ENCODE measurements around the gene KCTD21. TPM values are rescaled to one million over a fixed set of nuclear protein-coding genes. Genes with fewer than 3 reads are reported as not detected.

The KCTD21 gene
- total RNA-seq, 2 donors from 2014 or later: 7.5 to 9.2 TPM

GRCh38 chr11:78161962-78162371 is 26.5 kb downstream of the KCTD21 start:
- no peak for TF ChIP-seq CTCF (IDR thresholded peaks at IDR 0.05)
- DNase-seq: no peak
- H3K27ac ChIP-seq: no peak overlapping the region

GRCh38 chr11:78161346-78161745 is 27.1 kb downstream of the KCTD21 start:
- Histone ChIP-seq H3K27me3 (no peaks in the 10 kb centered on the region), H3K4me1 (no peaks in the 10 kb centered on the region), H3K9me3 (no peaks in the 10 kb centered on the region), H3K27ac (no peak overlapping the region), H3K4me3 (no peak overlapping the region), H3K9ac (ENCODE audit: low read depth in 2 of 2, low read length in 2 of 2) (no peak overlapping the region), H3K36me3 (no peaks in the 10 kb centered on the region)
- TF ChIP-seq CTCF (IDR thresholded peaks at IDR 0.05): no peak
- intact Hi-C loops (cut with DNase I): no loop called here
- no peak for DNase-seq

More at GRCh38 chr11:78161962-78162371, 26.5 kb downstream of the KCTD21 start:
- Histone ChIP-seq H3K36me3 (no peaks in the 10 kb centered on the region), H3K4me1 (no peaks in the 10 kb centered on the region), H3K9ac (ENCODE audit: low read depth in 2 of 2, low read length in 2 of 2) (no peak overlapping the region), H3K4me3 (no peak overlapping the region), H3K9me3 (no peaks in the 10 kb centered on the region), H3K27me3 (no peaks in the 10 kb centered on the region)
- intact Hi-C loops (cut with DNase I): no loop called here

- DNase-seq: no peak
- intact Hi-C loops (cut with DNase I): no loop called here
- TF ChIP-seq CTCF (IDR thresholded peaks at IDR 0.05): no peak
- Histone ChIP-seq H3K9me3 (no peaks in the 10 kb centered on the region), H3K4me3 (no peak overlapping the region), H3K27me3 (no peaks in the 10 kb centered on the region), H3K9ac (ENCODE audit: low read depth in 2 of 2, low read length in 2 of 2) (no peak overlapping the region), H3K36me3 (no peaks in the 10 kb centered on the region), H3K27ac (no peak overlapping the region), H3K4me1 (no peaks in the 10 kb centered on the region)
Observed at GRCh38 chr11:78160557-78160956, 27.9 kb downstream of the KCTD21 start.

GRCh38 chr11:78158987-78159652 is 29.3 kb downstream of the KCTD21 start:
- no peaks in the 10 kb centered on the region for H3K9me3 ChIP-seq
- H3K27me3 ChIP-seq: no peaks in the 10 kb centered on the region
- no peak for DNase-seq
- no peak overlapping the region for H3K4me3 ChIP-seq
- no peaks in the 10 kb centered on the region for H3K36me3 ChIP-seq
- intact Hi-C loops (cut with DNase I): no loop called here
- TF ChIP-seq CTCF (IDR thresholded peaks at IDR 0.05): no peak
- H3K4me1 ChIP-seq: no peaks in the 10 kb centered on the region
- no peak overlapping the region for H3K27ac ChIP-seq
- no peak overlapping the region for H3K9ac ChIP-seq (ENCODE audit: low read depth in 2 of 2, low read length in 2 of 2)

- TF ChIP-seq CTCF (IDR thresholded peaks at IDR 0.05): no peak
- Histone ChIP-seq H3K4me3 (no peak overlapping the region), H3K9me3 (no peaks in the 10 kb centered on the region), H3K36me3 (no peaks in the 10 kb centered on the region), H3K9ac (ENCODE audit: low read depth in 2 of 2, low read length in 2 of 2) (no peak overlapping the region), H3K4me1 (no peaks in the 10 kb centered on the region), H3K27me3 (no peaks in the 10 kb centered on the region), H3K27ac (no peak overlapping the region)
- intact Hi-C loops (cut with DNase I): no loop called here
- no peak for DNase-seq
Observed at GRCh38 chr11:78156127-78156844, 32.1 kb downstream of the KCTD21 start.
